Measurements from ENCODE around the gene ATXN1.
A peak's percentile ranks its signal among the peaks of the same experiment; 100 is the strongest.

Gene ATXN1

GRCh38 chr6:16781348-16782169 is 20.3 kb upstream of the ATXN1 start:
- H3K27me3 ChIP-seq (ENCODE audit: insufficient read depth, low read length, poor library complexity), result no peaks in the 10 kb centered on the region

DNA sequence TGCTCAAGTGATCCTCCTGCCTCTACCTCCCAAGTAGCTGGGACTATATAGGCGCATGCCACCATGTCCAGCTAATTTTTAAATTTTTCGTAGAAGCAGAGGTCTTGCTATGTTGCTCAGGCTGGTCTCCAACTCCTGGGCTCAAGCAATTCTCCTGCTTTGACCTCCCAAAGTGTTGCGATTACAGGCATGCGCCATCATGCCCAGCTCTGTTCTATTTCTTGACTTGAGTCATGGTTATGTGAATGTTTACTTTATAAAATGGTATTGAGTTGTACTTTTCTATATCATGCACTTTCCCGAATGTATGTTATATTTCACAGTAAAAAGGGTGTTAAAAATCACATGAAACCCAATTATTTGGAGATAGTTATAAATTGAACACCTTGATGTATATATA is 17.3 kb upstream of the ATXN1 start:
- H3K36me3 ChIP-seq (ENCODE audit: control insufficient read depth, insufficient read depth, low read length), result no peaks in the 10 kb centered on the region
- no peak overlapping the region for H3K56ac ChIP-seq (ENCODE audit: low read length)
- no peak overlapping the region for H3K9ac ChIP-seq (ENCODE audit: low read length)
- H2AK5ac ChIP-seq (ENCODE audit: low read length), result no peak overlapping the region
- no peak overlapping the region for H2BK120ac ChIP-seq (ENCODE audit: low read depth, low read length)
- no CpG with 5 or more reads among the region's 5 CpGs for WGBS (ENCODE audit: extremely low coverage, insufficient coverage, low lambda C conversion rate)
- no peak overlapping the region for H3K27ac ChIP-seq (ENCODE audit: low read depth, low read length)
- H3K79me2 ChIP-seq (ENCODE audit: control insufficient read depth, insufficient read depth, low read length), result no peaks in the 10 kb centered on the region
- peaks cover 4% of the 10 kb centered on the region for H3K4me1 ChIP-seq (ENCODE audit: control insufficient read depth, low read depth, low read length)
- no peaks in the 10 kb centered on the region for H3K27me3 ChIP-seq (ENCODE audit: insufficient read depth, low read length, poor library complexity)
- no peak overlapping the region for H3K23ac ChIP-seq (ENCODE audit: low read length)
- no peak overlapping the region for H3K4ac ChIP-seq (ENCODE audit: low read depth, low read length)
- no peak for DNase-seq
- H3K18ac ChIP-seq (ENCODE audit: low read length), result no peak overlapping the region
- H3K4me2 ChIP-seq (ENCODE audit: low read length), result no peak overlapping the region
- no peak overlapping the region for H3K4me3 ChIP-seq (ENCODE audit: low read length)
- no peak overlapping the region for H2BK15ac ChIP-seq (replicated peaks; ENCODE audit: low read depth)
- no peak overlapping the region for H4K8ac ChIP-seq (ENCODE audit: low read depth, low read length)
- H4K5ac ChIP-seq (ENCODE audit: low read length), result no peak overlapping the region
- H3K79me1 ChIP-seq (ENCODE audit: low read length), result no peaks in the 10 kb centered on the region
- H2BK5ac ChIP-seq (ENCODE audit: low read length), result no peak overlapping the region

More at GRCh38 chr6:16781348-16782169, 20.3 kb upstream of the ATXN1 start:
- Histone ChIP-seq H3K79me1 (ENCODE audit: low read length) (no peaks in the 10 kb centered on the region), H3K4ac (ENCODE audit: low read depth, low read length) (no peak overlapping the region), H3K79me2 (ENCODE audit: control insufficient read depth, insufficient read depth, low read length) (no peaks in the 10 kb centered on the region), H3K4me3 (ENCODE audit: low read length) (no peak overlapping the region), H4K8ac (ENCODE audit: low read depth, low read length) (no peak overlapping the region), H4K5ac (ENCODE audit: low read length) (no peak overlapping the region), H3K56ac (ENCODE audit: low read length) (no peak overlapping the region), H3K27ac (ENCODE audit: low read depth, low read length) (no peak overlapping the region), H3K23ac (ENCODE audit: low read length) (no peak overlapping the region), H3K4me2 (ENCODE audit: low read length) (no peak overlapping the region), H3K9ac (ENCODE audit: low read length) (no peak overlapping the region), H2BK15ac (replicated peaks; ENCODE audit: low read depth) (no peak overlapping the region), H3K18ac (ENCODE audit: low read length) (no peak overlapping the region), H2AK5ac (ENCODE audit: low read length) (no peak overlapping the region), H2BK5ac (ENCODE audit: low read length) (no peak overlapping the region), H3K4me1 (ENCODE audit: control insufficient read depth, low read depth, low read length) (no peaks in the 10 kb centered on the region), H2BK120ac (ENCODE audit: low read depth, low read length) (no peak overlapping the region), H3K36me3 (ENCODE audit: control insufficient read depth, insufficient read depth, low read length) (no peaks in the 10 kb centered on the region)
- DNase-seq, result no peak
- no CpG with 5 or more reads among the region's 8 CpGs for WGBS (ENCODE audit: extremely low coverage, insufficient coverage, low lambda C conversion rate)

- Histone ChIP-seq H3K18ac (ENCODE audit: low read length) (no peak overlapping the region), H3K56ac (ENCODE audit: low read length) (no peak overlapping the region), H3K9ac (ENCODE audit: low read length) (no peak overlapping the region), H2BK15ac (replicated peaks; ENCODE audit: low read depth) (no peak overlapping the region), H3K79me2 (ENCODE audit: control insufficient read depth, insufficient read depth, low read length) (no peaks in the 10 kb centered on the region), H4K5ac (ENCODE audit: low read length) (no peak overlapping the region), H2BK5ac (ENCODE audit: low read length) (no peak overlapping the region), H3K36me3 (ENCODE audit: control insufficient read depth, insufficient read depth, low read length) (no peaks in the 10 kb centered on the region), H3K79me1 (ENCODE audit: low read length) (no peaks in the 10 kb centered on the region), H3K27ac (ENCODE audit: low read depth, low read length) (no peak overlapping the region), H4K8ac (ENCODE audit: low read depth, low read length) (no peak overlapping the region), H3K4ac (ENCODE audit: low read depth, low read length) (no peak overlapping the region), H3K4me2 (ENCODE audit: low read length) (no peak overlapping the region), H3K4me1 (ENCODE audit: control insufficient read depth, low read depth, low read length) (peaks cover 4% of the 10 kb centered on the region), H2AK5ac (ENCODE audit: low read length) (no peak overlapping the region), H3K27me3 (ENCODE audit: insufficient read depth, low read length, poor library complexity) (no peaks in the 10 kb centered on the region), H2BK120ac (ENCODE audit: low read depth, low read length) (no peak overlapping the region), H3K4me3 (ENCODE audit: low read length) (no peak overlapping the region), H3K23ac (ENCODE audit: low read length) (no peak overlapping the region)
- no CpG with 5 or more reads among the region's 5 CpGs for WGBS (ENCODE audit: extremely low coverage, insufficient coverage, low lambda C conversion rate)
- no peak for DNase-seq
Observed at GRCh38 chr6:16777794-16778193, 16.5 kb upstream of the ATXN1 start.

GRCh38 chr6:16776394-16777017 is 15.2 kb upstream of the ATXN1 start:
- no peak overlapping the region for H3K4ac ChIP-seq (ENCODE audit: low read depth, low read length)
- no peaks in the 10 kb centered on the region for H3K36me3 ChIP-seq (ENCODE audit: control insufficient read depth, insufficient read depth, low read length)
- no CpG with 5 or more reads among the region's 4 CpGs for WGBS (ENCODE audit: extremely low coverage, insufficient coverage, low lambda C conversion rate)
- DNase-seq, result no peak
- no peaks in the 10 kb centered on the region for H3K79me2 ChIP-seq (ENCODE audit: control insufficient read depth, insufficient read depth, low read length)
- H4K5ac ChIP-seq (ENCODE audit: low read length), result no peak overlapping the region
- H3K18ac ChIP-seq (ENCODE audit: low read length), result no peak overlapping the region
- H3K9ac ChIP-seq (ENCODE audit: low read length), result no peak overlapping the region
- no peak overlapping the region for H3K23ac ChIP-seq (ENCODE audit: low read length)
- peaks cover 4% of the 10 kb centered on the region for H3K4me1 ChIP-seq (ENCODE audit: control insufficient read depth, low read depth, low read length)
- no peak overlapping the region for H3K27ac ChIP-seq (ENCODE audit: low read depth, low read length)
- no peak overlapping the region for H2BK5ac ChIP-seq (ENCODE audit: low read length)
- H2AK5ac ChIP-seq (ENCODE audit: low read length), result no peak overlapping the region
- H4K8ac ChIP-seq (ENCODE audit: low read depth, low read length), result no peak overlapping the region
- H3K79me1 ChIP-seq (ENCODE audit: low read length), result no peaks in the 10 kb centered on the region
- no peak overlapping the region for H2BK15ac ChIP-seq (replicated peaks; ENCODE audit: low read depth)
- no peak overlapping the region for H3K4me2 ChIP-seq (ENCODE audit: low read length)
- H3K27me3 ChIP-seq (ENCODE audit: insufficient read depth, low read length, poor library complexity), result no peaks in the 10 kb centered on the region
- H3K4me3 ChIP-seq (ENCODE audit: low read length), result no peak overlapping the region
- H2BK120ac ChIP-seq (ENCODE audit: low read depth, low read length), result no peak overlapping the region
- H3K56ac ChIP-seq (ENCODE audit: low read length), result no peak overlapping the region

- Histone ChIP-seq H4K5ac (ENCODE audit: low read length) (no peak overlapping the region), H3K4me2 (ENCODE audit: low read length) (no peak overlapping the region), H2BK5ac (ENCODE audit: low read length) (no peak overlapping the region), H2BK120ac (ENCODE audit: low read depth, low read length) (no peak overlapping the region), H3K56ac (ENCODE audit: low read length) (no peak overlapping the region), H3K4me1 (ENCODE audit: control insufficient read depth, low read depth, low read length) (peaks cover 7% of the 10 kb centered on the region), H3K4ac (ENCODE audit: low read depth, low read length) (no peak overlapping the region), H3K79me1 (ENCODE audit: low read length) (no peaks in the 10 kb centered on the region), H3K36me3 (ENCODE audit: control insufficient read depth, insufficient read depth, low read length) (no peaks in the 10 kb centered on the region), H4K8ac (ENCODE audit: low read depth, low read length) (no peak overlapping the region), H3K27me3 (ENCODE audit: insufficient read depth, low read length, poor library complexity) (no peaks in the 10 kb centered on the region), H3K23ac (ENCODE audit: low read length) (no peak overlapping the region), H3K4me3 (ENCODE audit: low read length) (no peak overlapping the region), H2BK15ac (replicated peaks; ENCODE audit: low read depth) (no peak overlapping the region), H2AK5ac (ENCODE audit: low read length) (no peak overlapping the region), H3K9ac (ENCODE audit: low read length) (no peak overlapping the region), H3K18ac (ENCODE audit: low read length) (no peak overlapping the region), H3K27ac (ENCODE audit: low read depth, low read length) (no peak overlapping the region), H3K79me2 (ENCODE audit: control insufficient read depth, insufficient read depth, low read length) (no peaks in the 10 kb centered on the region)
- no CpG with 5 or more reads among the region's 1 CpG for WGBS (ENCODE audit: extremely low coverage, insufficient coverage, low lambda C conversion rate)
- peak; percentile 72 for DNase-seq
Observed at GRCh38 chr6:16774437-16774836, 13.2 kb upstream of the ATXN1 start.
